Astrocyte of the spinal cord (primary cell): ENCODE data around the gene SPRR5.

Experiments used
- DNase-seq: peaks from one replicate; pipeline ENCODE4 v3.0.0; 2011; ENCODE audit warnings: low read depth, low spot score
- H3K4me3 ChIP-seq: 2 replicates; pipeline ENCODE4 v1.5.1; 2011; ENCODE audit warnings: low read depth, mild to moderate bottlenecking, low read length, moderate library complexity
- CTCF ChIP-seq: IDR thresholded peaks from 2 replicates; pipeline ENCODE4 v1.5.1; 2012; ENCODE audit warnings: low read depth, mild to moderate bottlenecking, low read length, inconsistent platforms
- in situ Hi-C: cut with HindIII; loops from 2 replicates; pipeline ENCODE4 v1.10.0; 2017; ENCODE audit warnings: low sequenced_read_pairs

Gene SPRR5

GRCh38 chr1:152954436-152954835 is 7.4 kb downstream of the SPRR5 start:
- DNase-seq: no peak
- TF ChIP-seq CTCF: no peak
- no peak overlapping the region for H3K4me3 ChIP-seq
- in situ Hi-C loops: no loop called here

- H3K4me3 ChIP-seq: no peak overlapping the region
- in situ Hi-C loops: no loop called here
- TF ChIP-seq CTCF: no peak
- no peak for DNase-seq
Measured at GRCh38 chr1:152957561-152957960, 10.6 kb downstream of the SPRR5 start.

- in situ Hi-C loops: no loop called here
- no peak for TF ChIP-seq CTCF
- no peak for DNase-seq
- no peak overlapping the region for H3K4me3 ChIP-seq
Measured at GRCh38 chr1:152959273-152959672, 12.3 kb downstream of the SPRR5 start.

GRCh38 chr1:152959801-152960451 is 12.9 kb downstream of the SPRR5 start:
- DNase-seq: no peak
- in situ Hi-C loops: no loop called here
- no peak for TF ChIP-seq CTCF
- H3K4me3 ChIP-seq: no peak overlapping the region

GRCh38 chr1:152960452-152961044 is 13.5 kb downstream of the SPRR5 start:
- no peak for TF ChIP-seq CTCF
- no peak overlapping the region for H3K4me3 ChIP-seq
- in situ Hi-C loops: no loop called here
- no peak for DNase-seq

- DNase-seq: no peak
- TF ChIP-seq CTCF: no peak
- H3K4me3 ChIP-seq: no peak overlapping the region
- in situ Hi-C loops: no loop called here
Measured at GRCh38 chr1:152961226-152961891, 14.4 kb downstream of the SPRR5 start.
